Activated naive CD4-positive, alpha-beta T cell treated with Interleukin-2 at 50 U/mL for 16 hours (primary cell): ENCODE data around the gene TNFRSF6B.

Experiments used
- DNase-seq: peaks from one replicate; pipeline ENCODE4 v3.0.0-alpha.2; 2020

TNFRSF6B gene

GRCh38 chr20:63698739-63699465 lies 2.5 kb downstream of the TNFRSF6B start:
- DNase-seq = peak; percentile 69

- no peak for DNase-seq
These were observed 3.2 kb downstream of the TNFRSF6B start for GRCh38 chr20:63699466-63700198.

GRCh38 chr20:63700199-63701050 lies 4.0 kb downstream of the TNFRSF6B start:
- DNase-seq = no peak

GRCh38 chr20:63701051-63701328 lies 4.5 kb downstream of the TNFRSF6B start:
- no peak for DNase-seq

- DNase-seq = no peak
These were observed 5.0 kb downstream of the TNFRSF6B start for GRCh38 chr20:63701329-63702035.

GRCh38 chr20:63702036-63702665 lies 5.7 kb downstream of the TNFRSF6B start:
- DNase-seq = no peak

- no peak for DNase-seq
These were observed 6.5 kb downstream of the TNFRSF6B start for GRCh38 chr20:63702751-63703470.

- no peak for DNase-seq
These were observed 7.1 kb downstream of the TNFRSF6B start for GRCh38 chr20:63703471-63703975.

GRCh38 chr20:63703976-63704748 lies 7.7 kb downstream of the TNFRSF6B start:
- DNase-seq = no peak

GRCh38 chr20:63704749-63705117 lies 8.3 kb downstream of the TNFRSF6B start:
- no peak for DNase-seq

GRCh38 chr20:63705232-63706026 lies 9.0 kb downstream of the TNFRSF6B start:
- DNase-seq = no peak

GRCh38 chr20:63706027-63706695 lies 9.7 kb downstream of the TNFRSF6B start:
- no peak for DNase-seq

GRCh38 chr20:63706852-63707557 lies 10.6 kb downstream of the TNFRSF6B start:
- peak; percentile 67 for DNase-seq

GRCh38 chr20:63707558-63708300 lies 11.3 kb downstream of the TNFRSF6B start, which contains the start of the genes ARFRP1 and ZGPAT:
ARFRP1 (minus strand) TSS chr20:63707976; CDS start chr20:63707091, 885 bp downstream.
ZGPAT (plus strand) TSS chr20:63708039; CDS start chr20:63708581, 542 bp downstream.
- DNase-seq = peak; percentile 89

GRCh38 chr20:63708301-63709148 lies 12.1 kb downstream of the TNFRSF6B start:
- no peak for DNase-seq

- DNase-seq = no peak
These were observed 12.7 kb downstream of the TNFRSF6B start for GRCh38 chr20:63709149-63709527.
